SU-DHL-6 (cell line): Measurements from ENCODE around the gene SORCS2.

ENCODE experiments used
- H2AFZ ChIP-seq: fragments of 200-600 bp; sonication (generic); 2 replicates; pipeline ENCODE4 v1.6.1; 2014; ENCODE audit warnings: low read depth, mild to moderate bottlenecking, moderate library complexity, mixed read lengths, antibody characterized with exemption, low read length; ENCODE audit not compliant: severe bottlenecking
- H3F3A ChIP-seq: fragments of 200-600 bp; shearing (Covaris generic); 2 replicates; pipeline ENCODE4 v1.6.0; 2016; ENCODE audit warnings: antibody characterized with exemption, mild to moderate bottlenecking; ENCODE audit not compliant: insufficient read depth
- H3K27ac ChIP-seq: fragments of 200-600 bp; sonication (generic); 2 replicates; pipeline ENCODE4 v1.5.1; 2016; ENCODE audit warnings: low read depth, mild to moderate bottlenecking, low read length, moderate library complexity, mixed read lengths
- H3K27me3 ChIP-seq: fragments of 200-600 bp; sonication (generic), shearing (Covaris generic); 2 replicates; pipeline ENCODE4 v1.6.0; 2014; ENCODE audit warnings: mild to moderate bottlenecking, low read length
- H3K36me3 ChIP-seq: fragments of 200-600 bp; sonication (generic); 2 replicates; pipeline ENCODE4 v1.6.1; 2014; ENCODE audit warnings: mild to moderate bottlenecking, low read length, mixed read lengths
- H3K4me2 ChIP-seq: fragments of 300-600, 200-600 bp; shearing (Covaris generic), sonication (generic); 2 replicates; pipeline ENCODE4 v1.6.0; 2014; ENCODE audit warnings: low read length, low read depth, mild to moderate bottlenecking; ENCODE audit not compliant: poor library complexity, severe bottlenecking
- H3K4me3 ChIP-seq: fragments of 200-600 bp; sonication (generic); 2 replicates; pipeline ENCODE4 v1.5.1; 2014; ENCODE audit warnings: antibody characterized with exemption, low read length, mild to moderate bottlenecking, mixed read lengths; ENCODE audit not compliant: insufficient read depth, poor library complexity, severe bottlenecking
- H3K79me2 ChIP-seq: fragments of 200-600 bp; sonication (generic); 2 replicates; pipeline ENCODE4 v1.6.1; 2014; ENCODE audit warnings: mild to moderate bottlenecking, low read length, moderate library complexity; ENCODE audit not compliant: insufficient read depth
- H3K9ac ChIP-seq: fragments of 200-600 bp; sonication (generic); 2 replicates; pipeline ENCODE4 v1.7.0; 2014; ENCODE audit warnings: mild to moderate bottlenecking, low read length
- H3K9me2 ChIP-seq: fragments of 200-600 bp; sonication (generic); replicated peaks from 2 replicates; pipeline ENCODE4 v1.6.1; 2014; ENCODE audit warnings: low read length; ENCODE audit not compliant: insufficient read depth
- H3K9me3 ChIP-seq: fragments of 200-600 bp; sonication (generic); 2 replicates; pipeline ENCODE4 v1.6.1; 2014; ENCODE audit warnings: low read length, mixed read lengths; ENCODE audit not compliant: insufficient read depth
- H4K20me1 ChIP-seq: fragments of 200-600 bp; sonication (generic); 2 replicates; pipeline ENCODE4 v1.6.1; 2014; ENCODE audit warnings: low read depth, mild to moderate bottlenecking, antibody characterized with exemption, low read length, moderate library complexity, mixed read lengths
- CTCF ChIP-seq: fragments of 200-600 bp; sonication (generic); IDR thresholded peaks from one replicate; pipeline ENCODE4 v1.5.1; 2017; ENCODE audit warnings: antibody characterized with exemption, mild to moderate bottlenecking, low read length, moderate library complexity; ENCODE audit not compliant: insufficient read depth, poor library complexity, severe bottlenecking
- EZH2phosphoT487 ChIP-seq: fragments of 200-600 bp; sonication (generic), shearing (Covaris generic); conservative IDR thresholded peaks from 2 replicates; pipeline ENCODE4 v1.6.1; 2018; ENCODE audit warnings: mild to moderate bottlenecking, antibody characterized with exemption, low read length, moderate library complexity, mixed read lengths

The SORCS2 gene

DNA sequence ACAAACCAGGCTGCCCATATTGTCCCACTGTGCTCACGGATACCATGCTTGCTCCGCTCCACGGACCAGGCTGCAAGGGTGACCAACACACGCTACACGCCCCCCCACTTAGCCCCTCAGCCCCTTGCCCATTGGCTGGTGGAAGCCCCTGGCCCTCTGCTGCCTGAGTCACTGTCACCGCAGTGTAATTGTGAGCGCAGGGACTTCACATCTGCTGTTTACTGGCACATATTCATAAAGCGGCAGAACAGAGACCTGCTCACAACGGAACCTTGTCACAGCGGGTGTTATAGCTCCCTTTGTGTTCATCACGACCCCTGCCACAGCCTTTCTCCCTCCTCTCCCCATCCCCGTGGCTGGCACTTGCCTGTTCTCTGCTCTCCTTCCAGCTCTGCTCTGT lies 158.7 kb downstream of the SORCS2 start:
- Histone ChIP-seq H3K4me2 (no peak overlapping the region), H3K36me3 (no peaks in the 10 kb centered on the region), H3K9me2 (no peaks in the 10 kb centered on the region), H4K20me1 (no peaks in the 10 kb centered on the region), H2AFZ (no peak overlapping the region), H3K79me2 (no peaks in the 10 kb centered on the region), H3K27ac (no peak overlapping the region), H3F3A (no peaks in the 10 kb centered on the region), H3K9ac (no peak overlapping the region), H3K9me3 (no peaks in the 10 kb centered on the region), H3K27me3 (no peaks in the 10 kb centered on the region), H3K4me3 (no peak overlapping the region)
- TF ChIP-seq EZH2phosphoT487, result no peak

GRCh38 chr4:7352486-7352885 lies 160.1 kb downstream of the SORCS2 start:
- Histone ChIP-seq H3K9ac (no peak overlapping the region), H3K27me3 (no peaks in the 10 kb centered on the region), H3K9me3 (no peaks in the 10 kb centered on the region), H3K4me2 (no peak overlapping the region), H3K79me2 (no peaks in the 10 kb centered on the region), H4K20me1 (no peaks in the 10 kb centered on the region), H3K9me2 (no peaks in the 10 kb centered on the region), H2AFZ (no peak overlapping the region), H3K36me3 (no peaks in the 10 kb centered on the region), H3F3A (no peaks in the 10 kb centered on the region), H3K27ac (no peak overlapping the region), H3K4me3 (no peak overlapping the region)
- no peak for TF ChIP-seq EZH2phosphoT487
- no peak for TF ChIP-seq CTCF

DNA sequence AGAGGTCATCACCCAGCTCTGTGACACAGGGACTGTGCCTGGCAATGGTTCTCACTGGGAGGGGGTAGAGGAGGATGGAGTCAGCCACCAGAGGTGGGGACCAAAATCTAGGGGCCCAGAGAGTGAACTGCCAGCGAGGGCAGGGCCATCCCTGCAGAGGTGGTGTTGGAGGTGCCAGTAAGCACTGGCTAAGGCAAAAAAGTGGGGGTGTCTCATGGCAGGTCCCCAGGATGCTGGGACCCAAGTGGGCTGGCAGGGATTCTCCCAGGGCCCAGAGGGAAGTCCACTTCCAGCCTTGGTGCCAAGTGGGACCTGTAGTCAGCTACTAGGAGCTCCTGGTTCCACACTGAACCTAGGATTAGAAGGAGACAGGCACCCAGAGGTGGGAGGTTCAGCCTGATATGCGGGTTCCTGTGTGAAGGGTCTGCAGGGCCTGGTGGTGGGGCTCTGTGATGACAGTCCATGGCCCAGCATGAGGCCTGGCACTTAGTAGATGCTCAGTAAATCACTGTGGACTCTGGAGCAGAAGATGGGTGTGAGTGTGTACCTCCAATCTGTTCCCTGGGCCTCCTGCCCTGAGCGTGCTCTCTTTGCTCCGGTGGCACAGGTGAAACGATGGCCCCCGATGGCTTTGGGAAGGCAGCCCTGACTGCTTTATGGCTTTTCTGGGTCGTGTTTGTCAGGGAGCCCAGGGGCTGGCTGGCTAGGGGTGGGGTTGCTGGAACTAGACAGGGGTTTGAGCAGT lies 160.9 kb downstream of the SORCS2 start:
- H3K79me2 ChIP-seq, result no peaks in the 10 kb centered on the region

More for the DNA sequence above, 160.9 kb downstream of the SORCS2 start:
- Histone ChIP-seq H3F3A (no peaks in the 10 kb centered on the region), H3K27ac (no peak overlapping the region), H3K4me3 (no peak overlapping the region), H3K27me3 (no peaks in the 10 kb centered on the region), H3K36me3 (no peaks in the 10 kb centered on the region), H2AFZ (no peak overlapping the region), H3K4me2 (no peak overlapping the region), H3K9me2 (no peaks in the 10 kb centered on the region), H4K20me1 (no peaks in the 10 kb centered on the region), H3K9me3 (no peaks in the 10 kb centered on the region), H3K9ac (no peak overlapping the region)
- TF ChIP-seq CTCF (no peak), EZH2phosphoT487 (no peak)
